Coronary artery (tissue), 2 donors: ENCODE results near the gene GLOD4.
"Not testable (repeated sequence)": the region's sequence is repeated elsewhere in the genome, so short reads cannot be mapped to it uniquely, and the experiment has no call there.

ENCODE experiments used
- DNase-seq: peaks from one replicate; pipeline ENCODE4 v3.0.0-alpha.2; 2017; ENCODE audit warnings: low spot score
- H3K27ac ChIP-seq, 2 donors: fragments of 200-600 bp; sonication (generic); one replicate each; pipeline ENCODE4 v1.5.1; 2016 to 2019
- H3K4me3 ChIP-seq: fragments of 200-600 bp; sonication (generic); 2 replicates; pipeline ENCODE4 v1.5.1; 2016; ENCODE audit warnings: mild to moderate bottlenecking, moderate library complexity
- CTCF ChIP-seq: fragments of 200-600 bp; sonication (generic); IDR thresholded peaks from one replicate; pipeline ENCODE4 v1.5.1; 2019; ENCODE audit warnings: antibody characterized with exemption

The GLOD4 gene

DNA sequence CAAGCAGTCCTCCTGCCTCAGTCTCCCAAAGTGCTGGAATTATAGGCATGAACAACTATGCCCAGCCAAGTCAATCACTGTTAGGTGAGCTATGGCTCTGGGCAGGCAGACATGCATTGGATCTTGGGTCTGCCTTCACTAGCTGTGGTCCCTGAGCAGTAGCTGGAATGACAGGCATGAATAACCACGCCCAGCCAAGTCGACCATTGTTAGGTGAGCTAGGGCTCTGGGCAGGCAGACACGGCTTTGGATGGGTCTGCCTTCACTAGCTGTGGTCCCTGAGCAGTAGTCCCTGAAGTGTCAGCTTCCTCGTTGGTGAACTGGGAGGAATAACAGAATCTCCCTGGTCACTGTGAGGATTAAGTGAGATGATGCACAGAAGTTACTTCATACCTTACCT, 6.5 kb upstream of the GLOD4 start:
- no peak for DNase-seq
- no peak overlapping the region for H3K4me3 ChIP-seq
- TF ChIP-seq CTCF = no peak
- H3K27ac ChIP-seq = no peak overlapping the region

DNA sequence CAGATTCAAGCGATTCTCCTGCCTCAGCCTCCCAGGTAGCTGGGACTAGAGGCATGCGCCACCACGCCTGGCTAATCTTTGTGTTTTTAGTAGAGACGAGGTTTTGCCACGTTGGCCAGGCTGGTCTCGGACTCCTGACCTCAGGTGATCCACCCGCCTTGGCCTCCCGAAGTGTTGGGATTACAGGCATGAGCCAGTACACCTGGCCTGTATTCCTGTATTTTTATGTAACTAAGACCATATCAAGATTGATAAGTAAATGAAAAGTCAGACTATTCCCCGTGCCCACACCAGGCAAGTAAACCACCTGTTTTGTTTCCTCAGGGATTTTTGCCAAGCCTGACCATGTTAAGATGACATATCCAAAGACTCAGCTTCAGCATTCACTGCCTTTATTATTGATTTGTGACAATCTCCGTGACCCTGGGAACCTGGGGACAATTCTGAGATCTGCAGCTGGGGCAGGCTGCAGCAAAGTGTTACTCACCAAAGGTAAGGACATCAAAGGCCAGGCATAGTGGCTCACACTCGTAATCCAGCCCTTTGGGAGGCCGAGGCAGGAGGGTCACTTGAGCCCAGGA, 5.7 kb upstream of the GLOD4 start:
- DNase-seq = no peak
- H3K4me3 ChIP-seq = no peak overlapping the region
- TF ChIP-seq CTCF = no peak
- H3K27ac ChIP-seq = no peak overlapping the region

- H3K27ac ChIP-seq, DNase-seq, H3K4me3 ChIP-seq: not testable (repeated sequence)
Observed at GRCh38 chr17:785901-786300, 3.8 kb upstream of the GLOD4 start.

- Histone ChIP-seq H3K27ac (no peak overlapping the region), H3K4me3 (no peak overlapping the region)
- DNase-seq = no peak
- TF ChIP-seq CTCF = no peak
Observed at GRCh38 chr17:784143-784542, 2.1 kb upstream of the GLOD4 start.

GRCh38 chr17:778096-778495, 4.0 kb downstream of the GLOD4 start:
- no peak overlapping the region for H3K27ac ChIP-seq
- no peak overlapping the region for H3K4me3 ChIP-seq
- TF ChIP-seq CTCF = no peak
- no peak for DNase-seq

- no peak for TF ChIP-seq CTCF
- no peak overlapping the region for H3K4me3 ChIP-seq
- no peak overlapping the region for H3K27ac ChIP-seq
- DNase-seq = no peak
Observed at GRCh38 chr17:774313-774584, 7.8 kb downstream of the GLOD4 start.

GRCh38 chr17:773467-774312, 8.4 kb downstream of the GLOD4 start:
- DNase-seq = no peak
- H3K27ac ChIP-seq = no peak overlapping the region
- H3K4me3 ChIP-seq = no peak overlapping the region
- no peak for TF ChIP-seq CTCF
